ENCODE results near the gene LRCOL1.

- no peak for TF ChIP-seq CTCF (IDR thresholded peaks at IDR 0.05 in 8 of 11, conservative IDR thresholded peaks at IDR 0.05 in 3 of 11)
- no peak for TF ChIP-seq POLR2A (IDR thresholded peaks at IDR 0.05)
- no peak for TF ChIP-seq POLR2AphosphoS5 (IDR thresholded peaks at IDR 0.05)
Observed at GRCh38 chr12:132635076-132635955, 24.9 kb upstream of the LRCOL1 start.

All from spleen (tissue), 7 donors.